GM12873 (cell line): ENCODE measurements around the gene SLC16A4.

Experiments
- CTCF ChIP-seq: IDR thresholded peaks from 2 replicates; pipeline ENCODE4 v1.5.1; 2012; ENCODE audit warnings: low read depth, mild to moderate bottlenecking, moderate library complexity, low read length, control low read depth; ENCODE audit not compliant: insufficient read depth; ENCODE audit errors: missing control alignments

The SLC16A4 gene

GRCh38 chr1:110384581-110385321, 6.1 kb downstream of the SLC16A4 start:
- TF ChIP-seq CTCF = no peak

- no peak for TF ChIP-seq CTCF
Observed at GRCh38 chr1:110383251-110383990, 7.4 kb downstream of the SLC16A4 start.

- TF ChIP-seq CTCF = no peak
Observed at GRCh38 chr1:110380672-110381283, 10.0 kb downstream of the SLC16A4 start.

- no peak for TF ChIP-seq CTCF
Observed at GRCh38 chr1:110375490-110375889, 15.3 kb downstream of the SLC16A4 start.

GRCh38 chr1:110370827-110371226, 20.0 kb downstream of the SLC16A4 start:
- TF ChIP-seq CTCF = no peak

- TF ChIP-seq CTCF = no peak
Observed at GRCh38 chr1:110364221-110364620, 26.6 kb downstream of the SLC16A4 start.

GRCh38 chr1:110361856-110362255, 29.0 kb downstream of the SLC16A4 start:
- no peak for TF ChIP-seq CTCF
